HepG2 (cell line): ENCODE data around the gene GRAMD1A. TPM values are rescaled to one million over a fixed set of nuclear protein-coding genes. Genes with fewer than 3 reads are reported as not detected.

ENCODE experiments used
- ATAC-seq: fragments of 200-7000 bp; cut with Tn5 transposase; 3 replicates; pipeline ENCODE4 v1.9.1; 2020; ENCODE audit warnings: mild to moderate bottlenecking, moderate library complexity
- BruUV-seq: library from RNA; stranded (reverse); fragments of 400-500 nt; replicated peaks from 2 replicates; lab custom pipeline; 2021; lab: Mats Ljungman, UMichigan
- CTCF ChIA-PET: fragments of 300-600 bp; formaldehyde crosslinking; extraction: SDS; loops from one replicate; lab custom pipeline; 2021; ENCODE audit warnings: low total read pairs, inconsistent platforms, low intra/inter-chr PET ratio; lab: Yijun Ruan, JAX
- POLR2A ChIA-PET: fragments of 350-600 bp; sonication (Branson Sonifier 250); formaldehyde crosslinking; loops from one replicate; lab custom pipeline; 2020; ENCODE audit warnings: antibody characterized with exemption, inconsistent platforms; lab: Yijun Ruan, JAX
- DNase-seq: peaks from one replicate; pipeline ENCODE4 v3.0.0-alpha.2; 2015; ENCODE audit warnings: low spot score
- FAIRE-seq: peaks from 3 replicates; lab custom pipeline; 2011; peaks lifted over from hg19 to GRCh38; lab: Jason Lieb, UNC
- H2AFZ ChIP-seq: one replicate; pipeline ENCODE4 v1.6.1; 2011; ENCODE audit warnings: low read length, inconsistent platforms
- H3K27ac ChIP-seq: fragments of 300-600 bp; 3 replicates; pipeline ENCODE4 v1.8.0; 2011; ENCODE audit warnings: mixed run types, mild to moderate bottlenecking, mixed read lengths, low read length, inconsistent platforms; ENCODE audit not compliant: insufficient read depth; ENCODE audit errors: extremely low read length
- H3K27me3 ChIP-seq, 2 experiments: fragments of 200-600 bp in 1 of 2; 2 replicates in 1 of 2; 3 replicates in 1 of 2; pipeline versions ENCODE4 v1.6.0 to v1.8.0; 2011; ENCODE audit warnings: low read length in 2 of 2, mild to moderate bottlenecking in 2 of 2, moderate library complexity in 2 of 2, inconsistent platforms in 1 of 2; ENCODE audit not compliant: insufficient read depth in 2 of 2, control insufficient read depth in 1 of 2
- H3K36me3 ChIP-seq, 2 experiments: fragments of 200-600 bp in 1 of 2; replicated peaks in 1 of 2; 2 replicates in 1 of 2; 3 replicates in 1 of 2; pipeline versions ENCODE4 v1.5.1 to v1.8.0; 2011; ENCODE audit warnings: low read length in 2 of 2, inconsistent platforms in 1 of 2; ENCODE audit not compliant: insufficient read depth in 2 of 2, control insufficient read depth in 1 of 2
- H3K4me1 ChIP-seq: 2 replicates; pipeline ENCODE4 v1.5.1; 2012; ENCODE audit warnings: low read length, inconsistent platforms; ENCODE audit not compliant: insufficient read depth
- H3K4me2 ChIP-seq: 2 replicates; pipeline ENCODE4 v1.6.0; 2011; ENCODE audit warnings: low read depth, low read length, inconsistent platforms
- H3K4me3 ChIP-seq, 3 experiments: fragments of 200-600 bp in 1 of 3; sonication (generic), shearing (Covaris generic) in 1 of 3; replicated peaks in 1 of 3; 2 replicates each; pipeline ENCODE4 v1.5.1; 2011 to 2016; ENCODE audit warnings: low read length in 3 of 3, inconsistent platforms in 2 of 3, low read depth in 2 of 3, mild to moderate bottlenecking in 2 of 3, control low read depth in 1 of 3, mixed read lengths in 1 of 3; ENCODE audit not compliant: insufficient read depth in 1 of 3
- H3K79me2 ChIP-seq: one replicate; pipeline ENCODE4 v1.6.1; 2011; ENCODE audit warnings: low read length, inconsistent platforms; ENCODE audit not compliant: insufficient read depth
- H3K9ac ChIP-seq: 2 replicates; pipeline ENCODE4 v1.6.0; 2011; ENCODE audit warnings: mild to moderate bottlenecking, low read depth, low read length, inconsistent platforms; ENCODE audit not compliant: insufficient read depth
- H3K9me3 ChIP-seq: 2 replicates; pipeline ENCODE4 v1.5.1; 2012; ENCODE audit warnings: mild to moderate bottlenecking, low read length
- H4K20me1 ChIP-seq: 2 replicates; pipeline ENCODE4 v1.6.0; 2011; ENCODE audit warnings: inconsistent platforms, mild to moderate bottlenecking, low read length, moderate library complexity; ENCODE audit not compliant: insufficient read depth
- AGO2 ChIP-seq: fragments of 200-400 bp; formaldehyde crosslinking; optimal IDR thresholded peaks from 2 replicates; pipeline ENCODE3; 2017; ENCODE audit warnings: mild to moderate bottlenecking, low read depth, low read length, moderate library complexity
- ATF7-NPFF ChIP-seq: sonication (generic); formaldehyde crosslinking; IDR thresholded peaks from 2 replicates; pipeline ENCODE4 v1.8.1; 2023; ENCODE audit warnings: mild to moderate bottlenecking, low read depth, missing genetic modification reagents, moderate library complexity
- CBX5 ChIP-seq: sonication (generic); formaldehyde crosslinking; IDR thresholded peaks from 2 replicates; pipeline ENCODE4 v1.4.0; 2020; ENCODE audit warnings: missing genetic modification reagents, borderline replicate concordance
- HNRNPLL ChIP-seq: fragments of 200-400 bp; formaldehyde crosslinking; IDR thresholded peaks from 2 replicates; pipeline ENCODE4 v1.6.1; 2017; ENCODE audit warnings: mild to moderate bottlenecking, low read depth, low read length; ENCODE audit not compliant: poor library complexity, severe bottlenecking
- KDM3A ChIP-seq: IDR thresholded peaks from 2 replicates; pipeline ENCODE4 v1.6.1; 2018; ENCODE audit warnings: low read depth, missing compliant biosample characterization
- SMAD9 ChIP-seq: sonication (generic); formaldehyde crosslinking; IDR thresholded peaks from 2 replicates; pipeline ENCODE4 v1.5.1; 2020; ENCODE audit warnings: mild to moderate bottlenecking, missing genetic modification reagents
- ZNF446 ChIP-seq: sonication (generic); formaldehyde crosslinking; IDR thresholded peaks from 2 replicates; pipeline ENCODE4 v1.5.0; 2020; ENCODE audit warnings: mild to moderate bottlenecking, missing genetic modification reagents
- ZNF772 ChIP-seq: sonication (generic); formaldehyde crosslinking; IDR thresholded peaks from 2 replicates; pipeline ENCODE4 v1.5.0; 2020; ENCODE audit warnings: mild to moderate bottlenecking, missing genetic modification reagents
- ZNF816 ChIP-seq: sonication (generic); formaldehyde crosslinking; IDR thresholded peaks from 2 replicates; pipeline ENCODE4 v1.8.0; 2022; ENCODE audit warnings: missing genetic modification reagents, mild to moderate bottlenecking, borderline replicate concordance
- WGBS: methylation state at CpG from one replicate; pipeline ENCODE4 v1.1.6; 2017; ENCODE audit warnings: low lambda C conversion rate; 5-methylcytosine and 5-hydroxymethylcytosine counted together
- in situ Hi-C: cut with HindIII; loops from 2 replicates; pipeline ENCODE4 v1.10.0; 2017; ENCODE audit warnings: low pct_unique_long_range_greater_than_20kb; ENCODE audit not compliant: extremely low pct_ligation_motif_present
- intact Hi-C: fragments of 100-400 bp; cut with micrococcal nuclease; formaldehyde crosslinking; loops from one replicate; pipeline ENCODE4 v1.10.0; 2022; ENCODE audit not compliant: unreplicated experiment
- polyA plus RNA-seq, 8 experiments: library from polyadenylated mRNA; depleted of rRNA in 3 of 8; stranded (reverse) in 7 of 8; unstranded in 1 of 8; fragments of >200 nt; fragmentation: Illumina TruSeq in 4 of 8; extraction: Trizol in 4 of 8; gene quantifications; 2 replicates each; pipeline versions ENCODE4 v1.2.1 to v1.2.3, GENCODE V29; 2011 to 2016; ENCODE audit warnings: low read depth in 4 of 8, missing spikeins in 1 of 8, mixed read lengths in 1 of 8; ENCODE audit not compliant: insufficient read depth in 1 of 8
- total RNA-seq, 5 experiments: library from RNA; depleted of rRNA; stranded (reverse); fragments of >200 nt; fragmentation: Illumina TruSeq; extraction: Trizol; gene quantifications; 2 replicates each; pipeline ENCODE4 v1.2.3, GENCODE V29; 2016; ENCODE audit warnings: low read depth in 1 of 5
- TF ChIP-seq, protein P1 (sequence below): IDR thresholded peaks from 2 replicates; pipeline ENCODE4 v1.6.1; 2016; ENCODE audit warnings: missing compliant biosample characterization, missing genetic modification reagents, borderline replicate concordance
- TF ChIP-seq, protein P2 (sequence below): sonication (generic); formaldehyde crosslinking; conservative IDR thresholded peaks from 2 replicates; pipeline ENCODE4 v1.8.0; 2022; ENCODE audit warnings: missing genetic modification reagents
- TF ChIP-seq, protein P3 (sequence below), 2 experiments: fragments of 450-650 bp in 1 of 2; sonication (generic) in 1 of 2; formaldehyde crosslinking; IDR thresholded peaks; 2 replicates each; pipeline versions ENCODE4 v1.5.0 to v1.8.0; 2020 to 2022; ENCODE audit warnings: mild to moderate bottlenecking in 1 of 2, missing genetic modification reagents in 1 of 2
- TF ChIP-seq, protein P4 (sequence below): sonication (generic); formaldehyde crosslinking; IDR thresholded peaks from 2 replicates; pipeline ENCODE4 v1.5.0; 2020; ENCODE audit warnings: mild to moderate bottlenecking, missing genetic modification reagents, borderline replicate concordance

Gene GRAMD1A
- total and polyA plus RNA-seq, 2 of the 13 experiments (the other 11 are each of a cell fraction or from before 2014, with no cell fraction given): 14.7 to 181 TPM

DNA sequence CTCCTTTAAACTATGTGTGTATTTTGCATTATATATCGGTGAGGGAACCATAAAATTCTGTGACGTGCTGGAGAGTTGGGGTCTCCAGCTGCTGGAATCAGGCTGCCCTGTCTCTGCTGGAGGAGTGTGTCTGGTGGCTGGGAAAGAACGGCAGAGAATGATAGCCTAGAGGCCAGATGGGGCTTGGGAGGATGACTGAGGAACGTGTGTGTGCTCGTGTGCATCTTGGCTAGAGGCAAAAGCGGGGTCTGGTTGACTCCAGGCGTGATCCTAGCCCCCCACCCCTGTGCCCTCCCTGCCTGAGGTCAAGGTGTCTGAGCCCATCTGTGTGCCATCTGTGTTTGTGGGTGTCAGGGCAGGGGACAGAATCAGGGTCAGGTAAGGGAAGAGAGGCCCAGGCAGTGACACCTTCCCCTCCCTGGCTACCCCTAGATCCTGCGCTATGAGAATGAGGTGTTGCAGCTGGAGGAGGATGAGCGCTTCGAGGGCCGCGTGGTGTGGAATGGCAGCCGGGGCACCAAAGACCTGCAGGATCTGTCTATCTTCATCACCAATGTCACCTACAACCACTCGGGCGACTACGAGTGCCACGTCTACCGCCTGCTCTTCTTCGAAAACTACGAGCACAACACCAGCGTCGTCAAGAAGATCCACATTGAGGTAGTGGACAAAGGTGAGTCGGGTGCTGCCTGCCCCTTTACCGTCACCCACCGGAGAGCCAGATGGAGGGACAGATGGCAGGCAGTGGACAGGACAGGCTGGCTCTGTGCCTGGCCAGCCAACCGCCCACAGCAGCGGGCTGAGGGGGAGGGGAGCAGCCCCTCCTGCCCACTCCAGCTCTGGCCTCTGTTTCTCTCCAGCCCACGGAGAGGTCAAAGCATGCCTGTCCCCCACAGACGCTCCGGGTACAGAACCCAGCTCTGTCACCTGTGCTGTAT is 33.2 kb downstream of the GRAMD1A start:
- BruUV-seq: no TSS peak
- TF ChIP-seq, protein P1, sequence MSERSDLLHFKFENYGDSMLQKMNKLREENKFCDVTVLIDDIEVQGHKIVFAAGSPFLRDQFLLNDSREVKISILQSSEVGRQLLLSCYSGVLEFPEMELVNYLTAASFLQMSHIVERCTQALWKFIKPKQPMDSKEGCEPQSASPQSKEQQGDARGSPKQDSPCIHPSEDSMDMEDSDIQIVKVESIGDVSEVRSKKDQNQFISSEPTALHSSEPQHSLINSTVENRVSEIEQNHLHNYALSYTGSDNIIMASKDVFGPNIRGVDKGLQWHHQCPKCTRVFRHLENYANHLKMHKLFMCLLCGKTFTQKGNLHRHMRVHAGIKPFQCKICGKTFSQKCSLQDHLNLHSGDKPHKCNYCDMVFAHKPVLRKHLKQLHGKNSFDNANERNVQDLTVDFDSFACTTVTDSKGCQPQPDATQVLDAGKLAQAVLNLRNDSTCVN: no peak
- TF ChIP-seq, protein P2, sequence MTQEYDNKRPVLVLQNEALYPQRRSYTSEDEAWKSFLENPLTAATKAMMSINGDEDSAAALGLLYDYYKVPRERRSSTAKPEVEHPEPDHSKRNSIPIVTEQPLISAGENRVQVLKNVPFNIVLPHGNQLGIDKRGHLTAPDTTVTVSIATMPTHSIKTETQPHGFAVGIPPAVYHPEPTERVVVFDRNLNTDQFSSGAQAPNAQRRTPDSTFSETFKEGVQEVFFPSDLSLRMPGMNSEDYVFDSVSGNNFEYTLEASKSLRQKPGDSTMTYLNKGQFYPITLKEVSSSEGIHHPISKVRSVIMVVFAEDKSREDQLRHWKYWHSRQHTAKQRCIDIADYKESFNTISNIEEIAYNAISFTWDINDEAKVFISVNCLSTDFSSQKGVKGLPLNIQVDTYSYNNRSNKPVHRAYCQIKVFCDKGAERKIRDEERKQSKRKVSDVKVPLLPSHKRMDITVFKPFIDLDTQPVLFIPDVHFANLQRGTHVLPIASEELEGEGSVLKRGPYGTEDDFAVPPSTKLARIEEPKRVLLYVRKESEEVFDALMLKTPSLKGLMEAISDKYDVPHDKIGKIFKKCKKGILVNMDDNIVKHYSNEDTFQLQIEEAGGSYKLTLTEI (CRISPR knock-in tag): no peak
- TF ChIP-seq CBX5 (CRISPR knock-in tag) (no peak), AGO2 (no peak), ZNF772 (CRISPR knock-in tag) (no peak), SMAD9 (no peak), HNRNPLL (no peak), KDM3A (CRISPR knock-in tag) (no peak), ATF7-NPFF (CRISPR knock-in tag) (no peak), ZNF446 (no peak), ZNF816 (CRISPR knock-in tag) (no peak)
- TF ChIP-seq, protein P3, sequence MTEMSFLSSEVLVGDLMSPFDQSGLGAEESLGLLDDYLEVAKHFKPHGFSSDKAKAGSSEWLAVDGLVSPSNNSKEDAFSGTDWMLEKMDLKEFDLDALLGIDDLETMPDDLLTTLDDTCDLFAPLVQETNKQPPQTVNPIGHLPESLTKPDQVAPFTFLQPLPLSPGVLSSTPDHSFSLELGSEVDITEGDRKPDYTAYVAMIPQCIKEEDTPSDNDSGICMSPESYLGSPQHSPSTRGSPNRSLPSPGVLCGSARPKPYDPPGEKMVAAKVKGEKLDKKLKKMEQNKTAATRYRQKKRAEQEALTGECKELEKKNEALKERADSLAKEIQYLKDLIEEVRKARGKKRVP (CRISPR knock-in tag; IDR thresholded peaks at IDR 0.05): no peak
- TF ChIP-seq, protein P4, sequence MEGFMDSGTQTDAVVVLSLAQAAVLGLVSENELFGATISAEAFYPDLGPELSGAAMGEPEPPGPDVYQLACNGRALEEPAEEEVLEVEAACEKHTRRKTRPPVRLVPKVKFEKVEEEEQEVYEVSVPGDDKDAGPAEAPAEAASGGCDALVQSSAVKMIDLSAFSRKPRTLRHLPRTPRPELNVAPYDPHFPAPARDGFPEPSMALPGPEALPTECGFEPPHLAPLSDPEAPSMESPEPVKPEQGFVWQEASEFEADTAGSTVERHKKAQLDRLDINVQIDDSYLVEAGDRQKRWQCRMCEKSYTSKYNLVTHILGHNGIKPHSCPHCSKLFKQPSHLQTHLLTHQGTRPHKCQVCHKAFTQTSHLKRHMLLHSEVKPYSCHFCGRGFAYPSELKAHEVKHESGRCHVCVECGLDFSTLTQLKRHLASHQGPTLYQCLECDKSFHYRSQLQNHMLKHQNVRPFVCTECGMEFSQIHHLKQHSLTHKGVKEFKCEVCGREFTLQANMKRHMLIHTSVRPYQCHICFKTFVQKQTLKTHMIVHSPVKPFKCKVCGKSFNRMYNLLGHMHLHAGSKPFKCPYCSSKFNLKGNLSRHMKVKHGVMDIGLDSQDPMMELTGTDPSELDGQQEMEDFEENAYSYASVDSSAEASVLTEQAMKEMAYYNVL: no peak

More for the DNA sequence above, 33.2 kb downstream of the GRAMD1A start:
- FAIRE-seq (no peak), DNase-seq (no peak), ATAC-seq (no peak)
- Histone ChIP-seq H3K4me2 (no peak overlapping the region), H3K9me3 (no peaks in the 10 kb centered on the region), H3K79me2 (no peaks in the 10 kb centered on the region), H3K4me1 (peaks cover 38% of the 10 kb centered on the region), H3K27ac (no peak overlapping the region), H2AFZ (no peak overlapping the region), H4K20me1 (no peaks in the 10 kb centered on the region), H3K36me3 (peaks cover 1 to 15% of the 10 kb centered on the region in 2 experiments; a peak in 1 of 5 replicates), H3K27me3 (peaks cover 0 to 4% of the 10 kb centered on the region in 2 experiments; a peak in 1 of 5 replicates), H3K4me3 (no peak overlapping the region), H3K9ac (no peak overlapping the region)
- WGBS: 96% methylated on average over 29 of the region's 30 CpGs
- CTCF ChIA-PET: no interaction called here
- intact Hi-C loops: no loop called here
- POLR2A ChIA-PET: interaction anchor here (1.1 kb wide), 1 partner anchor 11 kb away, joined by 3 read pairs; no protein-coding TSS in a partner anchor
- in situ Hi-C loops: no loop called here
